HG02885 (cell line): ENCODE data around the gene PKNOX2.

Experiments used
- ATAC-seq: cut with Tn5 transposase; IDR thresholded peaks from one replicate; pipeline ENCODE4 v1.9.1; 2021; ENCODE audit warnings: mild to moderate bottlenecking; ENCODE audit not compliant: unreplicated experiment, poor library complexity

Gene PKNOX2

DNA sequence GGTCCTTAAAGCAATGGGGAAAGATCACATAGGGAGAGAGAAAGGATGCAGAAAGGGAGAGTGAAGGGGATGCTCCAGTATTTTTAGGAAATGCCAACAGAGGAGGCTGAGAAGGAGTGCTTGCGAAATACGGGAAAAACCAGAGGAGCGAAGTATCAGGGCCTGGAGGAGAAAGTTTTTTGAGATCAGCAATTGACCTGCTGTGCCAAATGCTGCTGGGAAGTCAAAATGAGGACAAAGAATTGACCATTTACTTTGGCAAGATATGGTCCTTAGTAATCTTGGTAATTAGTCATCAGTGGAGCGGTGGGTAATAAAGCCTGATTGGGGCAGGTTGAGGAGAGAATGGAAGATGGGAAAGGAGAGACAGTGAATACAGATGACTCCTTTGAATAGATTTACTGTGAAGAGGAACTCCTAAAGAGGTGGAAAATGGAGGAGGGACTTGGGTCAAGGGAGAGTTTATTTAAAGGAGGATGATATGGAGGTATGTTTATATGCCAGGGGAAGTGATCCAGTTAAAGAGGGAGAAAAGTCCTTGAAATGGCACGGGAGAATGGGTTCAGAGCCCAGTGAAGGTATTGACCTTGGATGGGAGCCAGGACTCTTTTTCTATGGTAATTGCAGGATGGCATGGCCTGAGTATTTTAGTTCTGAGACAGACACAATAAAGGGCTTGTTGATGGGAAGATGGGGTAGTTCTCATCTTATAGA is 111.5 kb downstream of the PKNOX2 start:
- ATAC-seq: no peak

DNA sequence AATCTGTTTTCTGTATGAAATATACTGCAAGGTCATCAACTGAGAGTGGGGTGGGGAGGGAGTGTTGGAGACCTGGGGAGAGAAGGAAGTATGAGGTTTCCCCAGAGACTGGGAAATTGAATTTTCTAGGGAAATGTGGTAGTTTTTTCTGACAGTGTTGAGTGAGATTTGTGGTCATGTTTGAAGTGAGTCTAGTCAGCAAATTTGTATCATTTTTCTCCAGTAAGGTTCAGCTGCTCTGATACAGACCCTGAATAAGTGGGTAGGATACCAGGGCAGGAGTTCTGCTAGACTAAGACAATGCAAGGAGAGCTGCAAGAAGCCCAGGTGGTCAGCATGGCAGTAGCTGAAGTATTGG is 112.0 kb downstream of the PKNOX2 start:
- ATAC-seq: no peak

DNA sequence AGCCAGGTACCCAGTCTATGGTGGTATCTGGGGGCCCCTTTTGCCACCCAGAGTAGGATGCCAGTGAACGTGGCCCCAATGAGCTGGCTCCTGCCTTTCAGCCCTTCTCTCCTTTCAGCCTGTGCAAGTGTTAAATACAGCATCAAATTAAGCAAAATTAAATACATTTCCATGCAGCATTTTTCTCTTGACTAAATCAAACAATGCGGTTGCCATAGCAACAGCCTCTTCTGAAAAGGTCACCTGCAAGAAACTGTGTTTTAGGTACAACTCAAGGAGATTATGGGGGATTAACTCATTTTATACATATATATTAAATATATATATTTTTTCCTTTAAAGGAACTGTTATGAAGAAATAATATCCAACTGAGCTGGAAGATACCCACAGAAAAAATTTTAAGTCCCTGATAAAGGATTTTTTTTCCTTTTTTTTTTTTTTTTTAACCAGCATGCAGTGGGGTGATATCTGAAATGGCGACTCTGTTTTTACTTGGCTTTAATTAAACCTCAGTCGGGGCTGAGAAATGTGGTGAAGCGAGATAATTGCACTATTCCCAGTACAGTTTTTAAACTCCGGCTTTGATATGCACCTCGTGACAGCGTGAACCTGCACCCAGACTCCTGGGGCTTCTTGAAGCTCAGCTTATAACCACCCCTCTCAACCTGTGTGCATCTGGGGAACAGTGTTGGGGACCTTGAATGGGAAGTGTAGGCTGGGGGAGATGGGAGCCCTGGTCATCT is 115.3 kb downstream of the PKNOX2 start:
- no peak for ATAC-seq

DNA sequence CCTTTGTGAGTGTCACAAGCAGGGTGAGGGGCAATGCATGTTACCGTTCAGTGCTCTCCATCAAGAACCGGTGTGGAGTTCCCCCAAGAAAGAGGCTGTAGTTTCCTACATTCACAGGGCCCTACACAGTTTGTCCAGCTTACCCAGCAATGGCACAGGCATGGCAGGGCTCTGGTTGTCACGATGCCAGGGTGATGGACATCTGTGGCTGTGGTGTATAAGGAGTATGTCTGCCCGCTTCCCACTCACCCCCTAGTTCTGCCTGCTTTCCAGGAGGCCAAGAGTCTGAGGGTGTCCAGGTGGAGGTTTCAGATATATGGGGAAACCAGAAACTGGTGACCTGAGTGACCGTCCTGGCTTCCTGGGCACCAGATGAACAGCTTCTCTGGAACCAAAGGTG is 116.1 kb downstream of the PKNOX2 start:
- no peak for ATAC-seq

DNA sequence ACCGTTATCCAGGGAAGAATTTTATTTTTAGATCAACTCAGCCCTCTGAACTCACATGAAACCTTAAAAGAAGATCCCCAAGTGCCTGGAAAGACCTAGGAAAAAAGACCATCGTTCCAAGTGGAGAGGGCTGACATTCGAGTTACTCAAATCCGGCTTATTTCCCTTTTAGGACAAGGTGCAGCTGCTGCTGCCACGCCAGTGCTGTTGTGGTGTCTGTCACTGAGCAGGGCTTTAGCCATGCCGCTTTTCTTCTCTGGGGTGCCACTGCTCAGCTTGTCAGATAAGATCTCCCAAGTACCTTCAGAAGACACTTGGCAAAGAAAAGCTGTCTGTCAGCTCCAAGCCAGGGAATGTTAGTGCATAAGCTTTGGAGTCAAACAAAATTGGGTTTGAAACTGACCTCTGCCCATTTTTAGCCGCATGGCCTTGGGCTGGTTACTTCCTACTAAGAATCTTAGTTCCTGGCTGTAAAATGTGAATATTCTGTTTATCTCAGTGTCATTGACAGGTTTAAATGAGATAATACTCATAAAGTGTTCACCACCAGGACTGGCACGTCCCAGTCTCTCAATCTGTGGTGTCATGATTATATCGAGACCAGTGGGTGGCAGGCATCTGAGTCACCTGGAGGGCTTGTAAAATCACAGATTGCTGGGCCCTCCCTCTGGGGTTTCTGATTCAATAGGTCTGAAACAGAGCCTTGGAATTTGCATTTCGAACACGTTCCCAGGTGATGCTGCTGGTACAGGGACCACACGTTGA is 117.5 kb downstream of the PKNOX2 start:
- ATAC-seq: no peak

DNA sequence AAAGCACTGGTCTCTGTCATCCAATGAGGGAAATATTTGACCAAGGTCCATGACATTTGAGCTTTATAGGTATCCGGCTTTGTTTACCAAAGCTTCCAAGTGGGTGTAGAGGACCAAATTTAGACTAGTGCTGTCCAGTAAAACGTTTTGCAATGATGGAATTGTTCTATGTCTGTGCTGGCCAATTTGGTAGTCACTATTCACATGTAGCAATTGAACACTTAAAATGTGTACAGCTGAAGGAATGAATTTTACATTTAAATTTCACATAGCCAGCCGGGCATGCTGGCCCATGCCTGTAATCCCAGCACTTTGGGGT is 118.0 kb downstream of the PKNOX2 start:
- no peak for ATAC-seq

DNA sequence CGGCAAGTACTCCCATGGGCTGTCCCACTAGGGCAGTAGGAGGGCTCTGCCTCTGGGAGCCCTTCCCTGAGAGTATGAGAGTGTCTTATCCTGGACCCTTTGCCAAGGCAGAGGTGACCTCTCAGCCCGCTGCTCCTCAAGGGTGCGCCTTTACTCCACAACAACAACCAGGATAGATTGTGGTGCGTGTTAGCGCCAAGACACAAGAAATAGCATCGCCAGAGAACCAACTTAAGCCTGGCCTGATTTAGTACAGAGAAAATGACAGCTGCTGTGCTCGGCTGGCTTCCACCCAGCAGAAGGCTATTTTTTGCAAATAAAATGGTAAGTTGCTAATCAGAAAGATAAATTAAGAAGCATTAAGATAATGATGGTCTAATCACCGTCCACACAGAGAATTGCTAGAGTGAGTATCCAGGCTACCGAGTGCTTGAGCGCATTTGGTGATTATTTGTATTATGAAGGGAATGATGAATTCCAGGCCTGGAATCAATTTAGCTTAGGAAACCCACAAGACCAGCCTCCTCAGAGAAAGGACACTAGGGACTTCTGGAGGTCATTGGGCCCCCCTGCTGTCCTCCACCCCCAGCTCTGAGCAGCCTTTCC is 119.8 kb downstream of the PKNOX2 start:
- no peak for ATAC-seq

DNA sequence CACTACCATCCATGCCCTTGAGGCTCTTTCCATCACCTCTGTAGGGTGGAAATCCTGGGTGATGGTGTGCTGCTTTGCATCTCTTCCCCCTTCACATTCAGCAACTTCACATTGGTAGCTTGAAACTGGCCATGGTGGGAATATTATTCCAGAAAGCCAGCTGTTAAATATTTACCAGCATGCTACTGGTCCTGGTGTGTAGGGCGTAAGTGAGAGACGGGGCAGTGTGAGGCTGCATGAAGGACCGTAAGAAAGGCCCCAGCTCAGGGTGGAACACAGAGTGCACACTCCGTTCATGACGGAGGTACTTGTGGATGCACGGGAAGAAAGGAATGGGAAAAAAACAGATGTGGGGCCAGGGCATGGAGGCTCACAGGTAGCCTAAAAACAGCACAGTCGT is 121.3 kb downstream of the PKNOX2 start:
- no peak for ATAC-seq

DNA sequence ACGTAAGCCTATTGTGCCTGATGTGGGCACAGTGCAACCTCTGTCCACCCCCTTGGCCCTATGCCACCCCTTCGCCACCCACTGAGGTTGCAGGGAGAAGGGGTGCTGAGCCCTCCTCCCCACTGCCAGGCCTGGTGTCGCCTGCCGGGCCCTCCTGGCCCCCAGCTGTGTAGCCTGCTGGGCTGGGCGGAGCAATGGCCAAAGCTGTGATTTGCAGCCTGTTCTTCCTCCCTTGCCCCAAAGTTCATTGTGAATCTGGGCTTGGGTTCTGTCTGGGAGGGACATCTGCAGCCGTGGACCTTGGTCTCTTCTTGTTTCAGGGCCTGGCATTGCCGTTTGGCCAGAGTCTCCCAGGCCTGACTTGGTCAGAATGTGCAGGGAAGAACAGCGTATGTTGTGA is 121.9 kb downstream of the PKNOX2 start:
- ATAC-seq: no peak

DNA sequence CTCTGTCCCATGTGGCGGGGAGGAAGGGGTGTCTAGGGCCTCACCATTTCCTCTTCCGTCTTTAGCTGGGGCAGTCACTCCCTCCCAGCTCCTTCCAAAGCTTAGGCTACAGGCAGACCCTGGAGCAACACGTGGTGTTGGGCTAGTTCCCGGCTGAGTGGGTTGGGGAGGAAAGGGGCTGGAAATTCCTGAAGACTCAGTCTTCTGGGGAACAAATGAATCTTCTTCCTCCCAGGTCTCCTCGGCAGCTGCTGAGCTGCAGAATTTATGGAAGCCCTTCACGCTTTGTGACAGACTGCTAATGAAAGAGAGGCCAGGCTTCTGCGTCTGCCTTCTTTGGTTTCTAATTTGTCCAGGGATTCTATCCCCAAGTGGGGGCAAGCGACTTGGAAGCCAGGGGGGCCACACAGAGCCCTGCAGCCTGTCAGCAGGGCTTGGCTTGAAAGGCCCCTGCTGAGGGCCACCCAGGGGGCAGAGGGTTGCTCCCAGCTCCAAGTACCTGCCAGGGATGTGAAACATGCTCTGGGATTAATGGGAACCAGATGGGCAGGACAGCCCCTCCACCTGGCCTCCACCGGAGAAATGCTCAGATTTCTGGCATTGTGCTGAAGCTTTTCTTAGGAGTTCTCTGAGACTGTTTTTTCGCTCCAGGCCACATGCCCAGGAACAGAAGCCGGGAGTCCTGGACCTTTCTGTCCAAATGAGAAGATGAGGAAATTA is 123.1 kb downstream of the PKNOX2 start:
- ATAC-seq: no peak

DNA sequence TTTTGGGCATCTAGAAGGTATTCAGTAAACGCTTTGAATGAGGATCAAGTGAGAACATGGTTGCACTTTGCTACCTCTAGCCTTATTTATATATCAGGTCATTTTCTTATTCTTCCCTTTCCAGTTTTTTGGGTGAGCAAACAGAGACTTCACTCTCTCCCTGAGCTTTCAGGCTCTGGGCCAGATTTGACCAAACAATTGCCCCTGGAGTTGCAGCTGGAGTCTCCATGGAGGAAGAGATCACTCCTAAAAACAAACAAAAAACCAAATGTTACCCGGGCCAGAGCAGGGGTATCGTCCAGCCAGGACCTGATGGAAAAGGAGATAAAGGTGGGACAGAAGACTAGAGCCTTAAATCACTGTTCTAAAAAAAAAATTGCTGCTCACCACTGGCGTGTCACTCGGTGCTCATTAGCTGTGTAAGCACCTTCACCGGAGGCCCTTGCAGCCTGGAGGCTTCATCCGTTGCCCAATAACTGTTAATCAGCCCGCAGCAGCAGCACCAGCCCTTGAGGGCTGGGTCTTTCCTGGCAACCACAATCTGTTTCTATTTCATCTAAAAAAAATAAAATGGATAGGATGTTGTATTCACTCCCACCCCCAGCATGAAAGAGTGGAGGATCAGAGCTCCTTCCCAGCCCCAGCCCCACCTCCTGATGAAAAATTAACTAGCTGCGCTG is 125.0 kb downstream of the PKNOX2 start:
- ATAC-seq: no peak

DNA sequence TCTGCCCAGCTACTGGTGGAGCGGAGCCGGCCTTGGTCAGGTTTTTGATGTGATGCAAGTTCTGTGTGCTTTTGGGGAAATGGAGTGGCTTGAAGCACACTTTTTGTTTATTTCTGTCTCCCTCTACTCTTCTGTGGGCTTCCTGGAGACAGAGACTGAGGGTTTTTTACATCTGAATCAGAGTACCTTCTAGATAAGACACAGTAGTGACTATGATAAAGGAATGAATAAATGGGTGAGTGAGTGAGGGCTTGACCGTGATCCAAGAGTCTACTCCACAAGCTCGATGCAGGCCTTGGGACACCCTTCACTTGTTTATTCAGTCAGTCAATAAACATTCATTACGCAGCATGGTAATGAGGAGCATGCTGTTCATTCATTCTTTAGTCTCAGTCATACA is 125.7 kb downstream of the PKNOX2 start:
- ATAC-seq: no peak

DNA sequence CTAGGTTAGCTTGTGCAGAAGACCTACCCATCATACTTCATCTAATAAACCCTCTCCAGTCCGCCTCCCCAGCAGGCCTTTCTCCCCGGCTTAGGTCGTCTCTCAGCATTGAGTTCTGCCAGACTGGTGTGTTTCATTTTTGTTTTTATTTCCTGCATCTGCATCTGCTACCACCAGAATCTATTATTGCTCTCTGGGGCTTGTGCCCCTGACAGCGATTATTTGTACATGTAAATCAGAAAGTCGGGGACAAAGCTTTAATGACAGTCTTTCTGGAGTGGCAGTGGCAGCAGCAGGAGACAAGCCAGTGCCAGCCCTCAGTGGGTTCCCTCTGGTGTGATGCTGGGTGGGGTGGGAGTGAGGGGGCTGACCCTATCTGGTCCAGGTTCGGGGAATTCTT is 127.5 kb downstream of the PKNOX2 start:
- ATAC-seq: no peak

DNA sequence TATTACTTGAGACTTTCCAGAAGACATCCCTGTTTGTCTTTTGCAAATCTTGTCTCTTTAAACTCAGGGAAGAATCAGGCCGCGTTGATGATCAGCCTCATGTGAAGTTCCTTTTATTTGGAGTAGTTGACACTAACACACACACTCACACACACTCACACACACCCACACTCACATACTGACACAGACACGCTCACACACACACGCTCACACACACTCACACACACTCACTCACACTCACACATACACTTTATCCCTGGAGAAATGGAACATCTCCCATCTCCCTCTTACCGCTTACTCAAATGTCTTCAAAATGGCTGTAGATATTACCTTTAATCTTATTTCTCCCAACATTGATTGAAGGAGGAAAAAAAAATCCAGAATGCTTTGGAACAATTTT is 129.0 kb downstream of the PKNOX2 start:
- ATAC-seq: no peak

DNA sequence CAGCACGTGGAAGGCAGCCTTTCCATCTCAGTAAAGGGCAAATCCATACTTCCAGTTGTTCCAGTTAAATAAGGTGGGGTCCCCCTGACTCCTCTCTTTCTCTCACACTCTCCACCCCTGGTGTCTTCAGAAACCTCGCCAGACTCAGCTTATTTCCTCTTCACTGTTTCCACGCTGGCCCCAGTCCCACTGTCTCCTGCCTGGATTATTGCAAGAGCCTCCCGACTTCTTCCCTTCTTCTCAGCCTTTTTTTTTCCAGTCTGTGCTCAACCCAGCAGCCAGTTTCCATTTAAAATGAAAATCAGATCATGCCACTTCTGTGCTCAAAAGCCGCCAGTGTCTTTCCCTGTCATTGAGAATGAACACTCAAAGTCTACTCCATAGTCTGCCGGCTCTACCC is 131.4 kb downstream of the PKNOX2 start:
- ATAC-seq: no peak

DNA sequence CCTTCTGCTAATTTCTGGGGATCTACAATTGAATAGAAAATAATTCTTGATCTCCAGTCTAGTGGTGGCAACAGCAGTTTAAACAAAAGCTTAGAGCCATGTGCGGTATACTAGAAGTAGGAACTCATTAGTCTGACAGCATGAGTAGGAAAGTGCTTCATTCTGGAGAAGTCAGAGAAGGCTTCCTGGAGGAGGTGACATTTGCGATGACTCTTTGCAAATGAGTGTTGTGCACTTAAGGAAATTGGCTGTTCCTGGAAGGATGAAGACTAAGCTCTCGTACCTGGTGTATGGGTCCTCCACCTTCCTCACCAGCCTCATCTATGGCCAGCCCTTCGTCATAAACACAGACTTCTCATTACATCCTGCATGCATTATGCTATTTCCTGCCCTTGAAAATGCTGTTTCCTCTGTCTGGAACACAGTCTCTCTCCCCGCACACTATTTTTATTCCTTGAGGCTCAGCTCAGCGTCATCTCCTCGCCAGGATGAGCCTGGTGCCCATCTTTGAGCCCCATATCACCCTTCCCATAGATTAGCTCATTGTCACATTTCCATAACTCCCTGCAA is 132.9 kb downstream of the PKNOX2 start:
- no peak for ATAC-seq

DNA sequence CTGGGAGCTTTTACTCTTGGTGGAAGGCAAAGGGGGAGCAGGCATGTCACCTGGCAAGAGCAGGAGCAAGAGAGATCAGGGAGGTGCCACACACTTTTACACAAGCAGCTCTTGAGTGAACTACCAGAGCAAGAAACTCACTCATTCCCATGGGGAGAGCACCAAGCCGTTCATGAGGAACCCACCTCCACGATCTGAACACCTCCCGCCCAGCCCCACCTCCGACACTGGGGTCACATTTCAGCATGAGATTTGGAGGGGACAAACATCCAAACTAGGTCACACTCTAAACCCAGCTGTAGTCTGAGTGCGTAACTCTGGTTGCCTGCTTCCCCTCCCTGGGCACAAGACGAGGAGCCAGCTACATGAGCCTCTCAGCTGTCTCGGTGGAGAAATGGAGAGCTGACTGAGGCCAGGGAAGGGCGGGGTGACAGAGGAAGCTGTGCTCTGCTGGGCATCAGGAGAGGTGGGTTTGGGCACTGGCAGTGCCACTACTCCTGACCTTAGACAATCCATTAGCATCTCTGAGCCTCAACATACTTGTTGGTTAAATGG is 134.6 kb downstream of the PKNOX2 start:
- ATAC-seq: no peak

DNA sequence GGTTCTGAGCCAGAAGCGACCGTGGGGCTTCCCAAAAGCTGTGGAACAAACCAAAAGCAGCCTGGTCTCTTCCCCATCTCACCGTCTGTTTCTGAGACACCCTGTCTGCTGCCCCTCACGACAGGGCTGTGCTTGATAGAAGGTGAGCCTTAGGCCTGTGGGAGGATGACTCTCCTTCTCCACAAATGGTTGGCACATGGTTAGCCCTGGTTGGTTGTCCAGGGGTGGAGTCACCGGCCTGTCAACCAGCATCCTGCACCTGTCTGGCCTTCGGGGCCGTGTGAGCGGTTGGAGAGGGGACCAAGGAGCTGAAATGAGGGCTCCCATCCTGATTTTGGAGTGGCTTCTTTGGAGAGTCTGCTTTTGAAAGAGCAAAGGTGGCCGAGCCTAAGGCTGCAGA is 135.3 kb downstream of the PKNOX2 start:
- ATAC-seq: no peak

DNA sequence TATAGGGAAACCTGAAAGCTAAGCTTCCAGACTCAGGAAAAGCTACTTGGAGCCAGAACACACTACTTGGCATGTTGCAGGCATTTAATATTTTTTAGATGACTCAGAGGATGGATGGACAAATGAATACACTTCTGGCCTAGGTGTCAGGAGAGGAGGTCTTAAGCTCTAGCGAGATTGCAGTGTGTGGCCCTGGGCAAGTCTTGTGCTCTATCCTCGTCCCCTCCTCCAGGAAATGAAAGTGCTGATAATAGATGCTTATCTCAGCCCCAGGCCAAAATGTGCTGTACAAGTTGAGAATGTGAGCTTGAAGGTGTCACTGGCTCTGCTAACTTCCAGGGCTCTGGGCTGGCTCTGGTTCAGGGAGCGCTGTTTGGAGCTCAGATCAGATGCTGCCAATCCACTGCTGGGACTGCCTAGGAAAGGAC is 136.3 kb downstream of the PKNOX2 start:
- ATAC-seq: no peak
